K562 (cell line): ENCODE results near the gene ANTKMT. TPM values are rescaled to one million over a fixed set of nuclear protein-coding genes. Genes with fewer than 3 reads are reported as not detected.
A peak's percentile ranks its signal among the peaks of the same experiment; 100 is the strongest.

ENCODE experiments used
- ATAC-seq: fragments of 200-7000 bp; cut with Tn5 transposase; 3 replicates; pipeline ENCODE4 v1.9.1; 2020; ENCODE audit warnings: moderate library complexity
- BruUV-seq: library from RNA; stranded (reverse); fragments of 400-500 nt; replicated peaks from 2 replicates; lab custom pipeline; 2021; lab: Mats Ljungman, UMichigan
- CTCF ChIA-PET: fragments of 300-600 bp; formaldehyde crosslinking; extraction: SDS; loops from one replicate; lab custom pipeline; 2021; ENCODE audit warnings: low intra/inter-chr PET ratio; lab: Yijun Ruan, JAX
- POLR2A ChIA-PET: fragments of 300-600, 350-650 bp; sonication (Branson Sonifier 250); formaldehyde crosslinking; extraction: SDS; loops from one replicate; lab custom pipeline; 2021; ENCODE audit warnings: antibody characterized with exemption, inconsistent platforms; lab: Yijun Ruan, JAX
- DNase-seq, 4 experiments: peaks; one replicate each; pipeline versions ENCODE4 v3.0.0 to v3.0.0-alpha.2; 2011 to 2018; ENCODE audit warnings: low spot score in 3 of 4, mixed read lengths in 3 of 4; ENCODE audit errors: extremely low read depth in 1 of 4
- FAIRE-seq: peaks from 2 replicates; lab custom pipeline; 2011; peaks lifted over from hg19 to GRCh38; lab: Jason Lieb, UNC
- H2AFZ ChIP-seq: 2 replicates; pipeline ENCODE4 v1.6.0; 2011; ENCODE audit warnings: low read depth, low read length, control low read depth, inconsistent platforms
- H3K27ac ChIP-seq: fragments of 200-600 bp; 3 replicates; pipeline ENCODE4 v1.8.0; 2011; ENCODE audit warnings: low read depth, mild to moderate bottlenecking, control low read depth, inconsistent platforms, low read length, moderate library complexity, mixed read lengths; ENCODE audit errors: extremely low read depth
- H3K27me3 ChIP-seq, 2 experiments: fragments of 300-600 bp in 1 of 2; 2 replicates in 1 of 2; 3 replicates in 1 of 2; pipeline versions ENCODE4 v1.6.0 to v1.8.0; 2011; ENCODE audit warnings: inconsistent platforms in 2 of 2, low read length in 2 of 2, mild to moderate bottlenecking in 1 of 2, mixed read lengths in 1 of 2, moderate library complexity in 1 of 2; ENCODE audit not compliant: control insufficient read depth in 2 of 2, insufficient read depth in 2 of 2
- H3K36me3 ChIP-seq: fragments of 300-600 bp; 3 replicates; pipeline ENCODE4 v1.8.0; 2011; ENCODE audit warnings: mild to moderate bottlenecking, low read length, inconsistent platforms; ENCODE audit not compliant: control insufficient read depth, insufficient read depth
- H3K4me1 ChIP-seq, 2 experiments: fragments of 200-600 bp in 1 of 2; replicated peaks in 1 of 2; 2 replicates in 1 of 2; 3 replicates in 1 of 2; pipeline versions ENCODE4 v1.5.1 to v1.8.0; 2011; ENCODE audit warnings: inconsistent platforms in 2 of 2, low read length in 2 of 2, mild to moderate bottlenecking in 1 of 2, mixed read lengths in 1 of 2, moderate library complexity in 1 of 2; ENCODE audit not compliant: control insufficient read depth in 2 of 2, insufficient read depth in 2 of 2
- H3K4me2 ChIP-seq: 2 replicates; pipeline ENCODE4 v1.6.1; 2011; ENCODE audit warnings: low read length, control low read depth, inconsistent platforms, mixed read lengths; ENCODE audit not compliant: insufficient read depth
- H3K4me3 ChIP-seq: fragments of 200-600 bp; sonication (generic), shearing (Covaris generic); 2 replicates; pipeline ENCODE4 v1.5.1; 2016; ENCODE audit warnings: control low read depth, inconsistent platforms
- H3K79me2 ChIP-seq: fragments of 200-600 bp; 3 replicates; pipeline ENCODE4 v1.8.0; 2011; ENCODE audit warnings: low read length, inconsistent platforms; ENCODE audit not compliant: control insufficient read depth, insufficient read depth
- H3K9ac ChIP-seq, 2 experiments: 2 replicates each; pipeline versions ENCODE4 v1.6.0 to v1.6.1; 2011; ENCODE audit warnings: low read depth in 2 of 2, low read length in 2 of 2, control low read depth in 1 of 2, inconsistent platforms in 1 of 2, mild to moderate bottlenecking in 1 of 2, mixed read lengths in 1 of 2; ENCODE audit not compliant: insufficient read depth in 1 of 2
- H3K9me1 ChIP-seq: one replicate; pipeline ENCODE4 v1.6.0; 2011; ENCODE audit warnings: inconsistent platforms, mild to moderate bottlenecking, low read length, moderate library complexity; ENCODE audit not compliant: control insufficient read depth, insufficient read depth
- H3K9me3 ChIP-seq: replicated peaks from 2 replicates; pipeline ENCODE4 v1.5.1; 2011; ENCODE audit warnings: low read depth, low read length, inconsistent platforms; ENCODE audit not compliant: control insufficient read depth, insufficient read depth
- H4K20me1 ChIP-seq: replicated peaks from 2 replicates; pipeline ENCODE4 v1.6.1; 2011; ENCODE audit warnings: low read length, inconsistent platforms, mixed read lengths; ENCODE audit not compliant: control insufficient read depth, insufficient read depth
- CCNT2 ChIP-seq: IDR thresholded peaks from 2 replicates; pipeline ENCODE4 v1.6.1; 2011; ENCODE audit warnings: borderline replicate concordance, low read depth, mild to moderate bottlenecking, moderate library complexity, mixed read lengths, low read length; ENCODE audit not compliant: insufficient read length; ENCODE audit errors: extremely low read depth
- POLR2A ChIP-seq: fragments of 450-650 bp; conservative IDR thresholded peaks from 2 replicates; pipeline ENCODE4 v1.6.1; 2016
- POLR2G ChIP-seq: fragments of 200-400 bp; formaldehyde crosslinking; IDR thresholded peaks from 2 replicates; pipeline ENCODE4 v1.6.1; 2017; ENCODE audit warnings: low read depth, mild to moderate bottlenecking, antibody characterized with exemption, low read length, moderate library complexity
- RBFOX2 ChIP-seq: fragments of 200-400 bp; formaldehyde crosslinking; IDR thresholded peaks from 2 replicates; pipeline ENCODE4 v1.6.1; 2017; ENCODE audit warnings: low read depth, mild to moderate bottlenecking, low read length, moderate library complexity
- TAF15 ChIP-seq: fragments of 200-400 bp; formaldehyde crosslinking; IDR thresholded peaks from 2 replicates; pipeline ENCODE4 v1.6.1; 2017; ENCODE audit warnings: mild to moderate bottlenecking, low read depth, low read length, moderate library complexity
- WGBS: fragments of 100-300 bp; shearing (Covaris generic); methylation state at CpG from one replicate; pipeline ENCODE4 v1.1.6; 2016; ENCODE audit warnings: low coverage, mixed read lengths; ENCODE audit not compliant: insufficient coverage; ENCODE audit errors: missing lambda C conversion rate; 5-methylcytosine and 5-hydroxymethylcytosine counted together
- in situ Hi-C: fragments of 300-500 bp; cut with MboI; formaldehyde crosslinking; loops from 4 replicates; pipeline ENCODE4 v1.15.0; 2018; ENCODE audit warnings: inconsistent platforms, mixed read lengths
- intact Hi-C: fragments of 100-400 bp; cut with micrococcal nuclease; formaldehyde crosslinking; loops from 2 replicates; pipeline ENCODE4 v1.14.2; 2022
- polyA plus RNA-seq, 8 experiments: library from polyadenylated mRNA; depleted of rRNA in 4 of 8; stranded (reverse) in 5 of 8; unstranded in 3 of 8; fragments of >200 nt; fragmentation: Nextera tagmentation in 2 of 8; fragmentation: Illumina TruSeq in 1 of 8; extraction: Ambion mirVana in 2 of 8; extraction: Trizol in 1 of 8; gene quantifications; 2 replicates each; pipeline versions ENCODE4 v1.2.1 to v1.2.3, GENCODE V29; 2011 to 2014; ENCODE audit warnings: inconsistent platforms in 1 of 8, missing spikeins in 1 of 8
- total RNA-seq, 7 experiments: library from RNA; depleted of rRNA in 6 of 7; stranded (reverse); fragments of >200 nt in 6 of 7; fragmentation: Illumina TruSeq in 2 of 7; extraction: Trizol in 2 of 7; gene quantifications; 2 replicates each; pipeline versions ENCODE4 v1.2.1 to v1.2.3, GENCODE V29; 2011 to 2021; ENCODE audit warnings: low replicate concordance in 1 of 7

Gene ANTKMT
- total and polyA plus RNA-seq, 9 of the 15 experiments (the other 6 are each of a cell fraction or from before 2014, with no cell fraction given): 0.58 to 217 (median 19.1) TPM

GRCh38 chr16:725463-726187 lies 4.7 kb downstream of the ANTKMT start:
- ATAC-seq (no peak), FAIRE-seq (no peak), DNase-seq (no peak)
- Histone ChIP-seq H3K9me3 (no peaks in the 10 kb centered on the region), H2AFZ (no peak overlapping the region), H3K9me1 (no peaks in the 10 kb centered on the region), H3K79me2 (peaks cover 51% of the 10 kb centered on the region), H3K27ac (no peak overlapping the region), H3K4me2 (no peak overlapping the region), H3K4me3 (no peak overlapping the region), H4K20me1 (no peaks in the 10 kb centered on the region; the same call in 1 of the 2 replicates), H3K9ac (peak overlapping the region in 1 of 2 experiments; percentile 84; a peak in 1 of 4 replicates), H3K36me3 (peaks cover 27% of the 10 kb centered on the region; the same call in 1 of the 3 replicates), H3K4me1 (peaks cover 15 to 97% of the 10 kb centered on the region in 2 experiments), H3K27me3 (no peaks in the 10 kb centered on the region)
- BruUV-seq: no TSS peak
- POLR2A ChIA-PET: interaction anchor here (0.5 to 4.5 kb wide), 6 partner anchors 10 to 47 kb away, joined by 3 to 25 read pairs (median 4); partner anchors contain the start of genes CIAO3 and METRN
- intact Hi-C loops: no loop called here
- TF ChIP-seq CCNT2 (peak; percentile 25), POLR2A (peak; percentile 11; the same call in 1 of the 2 replicates), POLR2G (peak; percentile 49), RBFOX2 (no peak), TAF15 (0 out of 2 replicates have a peak, but pooled peaks have one; percentile 21)
- CTCF ChIA-PET: no interaction called here
- in situ Hi-C loops: no loop called here
- WGBS: 88% methylated on average over 18 of the region's 23 CpGs
